ENCODE data around the gene RBBP9.
"Not testable (repeated sequence)": the region's sequence is repeated elsewhere in the genome, so short reads cannot be mapped to it uniquely, and the experiment has no call there.

The RBBP9 gene

DNA sequence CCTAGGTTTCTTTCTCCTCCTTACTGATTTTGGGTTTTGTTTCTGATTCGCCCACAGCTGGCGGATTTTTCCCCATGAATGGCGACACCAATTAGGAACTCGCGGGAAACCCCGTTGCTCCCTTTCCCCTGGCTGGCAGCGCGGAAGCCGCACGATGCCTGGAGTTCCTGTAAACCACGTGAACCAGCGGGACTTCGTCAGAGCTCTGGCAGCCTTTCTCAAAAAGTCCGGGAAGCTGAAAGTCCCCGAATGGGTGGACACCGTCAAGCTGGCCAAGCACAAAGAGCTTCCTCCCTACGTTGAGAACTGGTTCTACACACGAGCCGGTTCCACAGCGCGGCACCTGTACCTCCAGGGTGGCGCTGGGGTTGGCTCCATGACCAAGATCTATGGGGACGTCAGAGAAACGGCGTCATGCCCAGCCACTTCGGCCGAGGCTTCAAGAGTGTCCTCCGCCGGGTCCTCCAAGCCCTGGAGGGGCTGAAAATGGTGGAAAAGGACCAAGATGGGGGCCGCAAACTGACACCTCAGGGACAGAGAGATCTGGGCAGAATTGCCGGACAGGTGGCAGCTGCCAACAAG is 7.5 kb upstream of the RBBP9 start:
- no peak for DNase-seq (ENCODE audit: low read depth in 3 of 3)

- DNase-seq (ENCODE audit: low read depth in 3 of 3), result not testable (repeated sequence)
Measured at GRCh38 chr20:18501672-18502071, 4.6 kb upstream of the RBBP9 start.

DNA sequence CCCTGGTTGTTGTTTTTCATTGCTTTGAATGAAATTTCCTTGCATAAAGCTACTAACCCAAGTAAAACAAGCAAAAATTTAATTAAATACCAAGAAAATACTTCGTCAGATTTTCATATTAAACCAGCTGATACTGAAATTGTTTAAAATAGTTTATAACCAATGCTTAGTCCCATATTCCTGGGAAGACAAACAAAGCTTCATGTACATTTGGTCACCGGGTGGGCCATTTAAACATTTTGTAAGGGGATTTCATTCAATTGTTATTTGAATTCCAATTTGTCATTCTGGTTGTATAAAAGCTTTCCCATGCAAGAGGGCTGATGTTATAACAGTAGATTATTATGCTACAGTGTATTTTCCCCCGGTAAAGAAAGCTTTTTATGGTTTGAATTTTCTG is 578 bp upstream of the RBBP9 start:
- DNase-seq (ENCODE audit: low read depth in 3 of 3), result no peak

GRCh38 chr20:18496042-18496441 is 983 bp downstream of the RBBP9 start:
- DNase-seq (ENCODE audit: low read depth in 3 of 3), result no peak

- DNase-seq (ENCODE audit: low read depth in 3 of 3), result no peak
Measured at GRCh38 chr20:18488301-18488700, 8.7 kb downstream of the RBBP9 start.

- DNase-seq (ENCODE audit: low read depth in 3 of 3), result no peak
Measured at GRCh38 chr20:18481596-18481995, 15.4 kb downstream of the RBBP9 start.

DNA sequence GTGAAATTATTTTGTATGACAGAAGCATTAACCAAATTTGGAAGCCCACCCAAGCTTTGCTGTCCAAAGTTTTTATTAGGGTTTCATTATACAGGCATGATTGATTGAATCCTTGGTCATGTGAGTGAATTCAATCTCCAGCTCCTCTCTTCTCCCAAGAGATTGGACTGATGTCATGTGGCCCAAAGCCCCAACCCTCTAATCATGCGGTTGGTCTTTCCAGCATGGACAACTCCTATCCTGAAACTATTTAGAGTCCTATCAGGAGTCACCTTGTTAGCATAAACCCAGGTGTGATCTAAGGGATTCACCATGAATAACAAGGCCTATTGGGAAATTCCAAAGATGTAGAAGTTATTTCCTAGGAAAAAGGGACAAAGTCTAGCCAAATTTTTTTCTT is 19.2 kb downstream of the RBBP9 start:
- no peak for DNase-seq (ENCODE audit: low read depth in 3 of 3)

- no peak for DNase-seq (ENCODE audit: low read depth in 3 of 3)
Measured at GRCh38 chr20:18477218-18477617, 19.8 kb downstream of the RBBP9 start.

DNA sequence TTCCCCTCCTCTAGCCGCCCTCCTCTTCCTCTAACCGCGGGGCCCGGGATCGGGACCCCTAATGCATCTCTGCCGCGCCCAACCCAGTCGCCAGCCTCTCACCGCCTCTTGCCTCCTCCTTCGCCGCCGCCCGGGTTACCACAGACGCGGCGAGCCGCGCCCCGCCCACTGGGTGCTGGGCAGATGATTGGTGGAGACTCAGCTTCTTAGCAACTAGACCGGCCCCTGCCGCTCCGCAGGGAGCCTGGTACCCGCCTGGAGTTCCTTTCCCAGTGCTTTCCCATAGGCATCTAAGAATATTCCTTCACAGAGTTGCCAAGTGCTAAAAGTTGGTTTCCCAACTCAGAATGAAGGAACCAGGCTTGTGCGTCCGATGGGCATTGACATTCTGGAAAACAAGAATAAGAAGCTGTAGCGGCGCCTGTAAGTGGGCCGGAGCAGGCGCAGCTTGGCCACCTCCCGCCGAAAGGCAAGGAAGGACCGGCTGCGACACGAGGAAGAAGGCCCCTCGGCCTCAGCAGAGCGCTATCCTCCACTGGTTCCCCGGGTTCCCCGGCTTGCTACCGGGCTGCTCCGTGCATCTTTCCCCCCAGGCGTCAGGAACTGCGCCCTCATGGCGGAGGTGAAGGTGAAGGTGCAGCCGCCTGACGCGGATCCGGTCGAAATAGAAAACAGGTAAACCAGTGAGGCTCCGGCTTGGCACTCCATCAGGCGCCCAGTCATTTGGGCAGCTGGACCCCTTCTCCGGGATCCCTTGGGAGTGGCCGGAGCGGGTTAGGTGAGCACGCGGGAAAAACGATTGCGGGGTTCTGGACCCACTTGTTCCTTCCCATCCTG is 29.9 kb downstream of the RBBP9 start, which contains the start of the genes DZANK1 and POLR3F:
TSS of gene DZANK1 (minus strand) at position 137 of the 837 bp plus-strand sequence. CDS start 1,672 bp downstream, outside the sequence.
TSS of gene POLR3F (plus strand) at position 497 of the 837 bp plus-strand sequence. CDS start at position 614, 117 bp downstream.
- peak; percentile 88 to 91 (median 90) for DNase-seq (ENCODE audit: low read depth in 3 of 3)

- no peak for DNase-seq (ENCODE audit: low read depth in 3 of 3)
Measured at GRCh38 chr20:18466574-18466893, 30.5 kb downstream of the RBBP9 start.

DNA sequence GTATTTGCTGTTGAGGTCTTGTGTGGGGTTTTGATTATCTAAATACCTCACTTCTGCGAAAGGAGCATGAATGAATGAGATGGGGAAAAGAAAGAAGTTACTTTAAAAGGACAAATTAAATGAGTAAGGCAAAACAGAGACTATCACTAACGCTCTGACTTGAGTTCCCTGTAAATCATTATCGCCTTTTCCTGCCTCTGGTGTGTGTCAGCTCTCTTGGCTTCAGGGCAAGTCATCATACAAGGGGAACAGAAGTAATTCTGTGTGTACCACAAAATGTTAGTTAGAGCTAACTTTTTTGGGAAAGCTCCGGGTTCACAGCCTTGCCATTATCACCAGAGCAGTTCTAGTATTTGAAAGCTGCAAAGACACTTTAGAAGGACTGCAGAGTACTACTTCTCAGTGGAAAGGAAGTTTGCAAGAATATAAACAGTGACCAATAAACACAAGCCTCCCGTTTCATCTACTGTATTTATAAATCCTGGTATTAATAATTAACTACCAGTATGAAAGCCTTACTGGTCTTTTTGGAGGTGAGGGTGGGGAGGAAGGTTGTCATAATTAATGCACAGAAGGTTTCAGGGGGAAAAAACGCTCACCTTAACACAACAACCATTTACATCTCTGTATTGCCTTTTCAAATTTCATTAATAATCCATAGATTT is 31.4 kb downstream of the RBBP9 start:
- DNase-seq (ENCODE audit: low read depth in 3 of 3), result no peak

- DNase-seq (ENCODE audit: low read depth in 3 of 3), result no peak
Measured at GRCh38 chr20:18456600-18456999, 40.4 kb downstream of the RBBP9 start.

DNA sequence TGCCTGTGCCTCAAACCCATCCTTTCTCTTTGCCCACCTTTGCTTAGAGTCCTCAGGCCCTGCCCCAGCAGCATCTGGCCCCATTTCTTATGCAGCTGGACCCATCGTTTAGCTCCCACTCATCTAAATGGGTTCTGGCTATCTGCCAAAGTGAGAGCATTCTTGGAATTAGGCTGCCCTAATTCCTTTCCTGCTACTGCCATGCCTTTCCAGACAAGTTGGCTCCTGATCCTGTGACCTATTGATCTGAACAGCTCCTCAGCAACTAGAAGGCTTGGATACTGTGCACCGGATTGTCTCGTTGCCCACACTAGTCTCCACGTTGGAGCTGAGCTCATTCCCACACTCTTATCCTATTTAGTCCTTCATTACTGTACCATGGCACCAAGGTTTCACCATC is 53.1 kb downstream of the RBBP9 start:
- no peak for DNase-seq (ENCODE audit: low read depth in 3 of 3)

GRCh38 chr20:18440403-18440802 is 56.6 kb downstream of the RBBP9 start:
- DNase-seq (ENCODE audit: low read depth in 3 of 3), result no peak

- no peak for DNase-seq (ENCODE audit: low read depth in 3 of 3)
Measured at GRCh38 chr20:18436847-18437246, 60.2 kb downstream of the RBBP9 start.
